ENCODE results near the gene CT47A1. TPM values are rescaled to one million over a fixed set of nuclear protein-coding genes. Genes with fewer than 3 reads are reported as not detected.

The CT47A1 gene
- total RNA-seq = not detected in 2 replicates

GRCh38 chrX:120985660-120986059, at the start of gene CT47A1:
CT47A1 (minus strand) TSS chrX:120985760; CDS start chrX:120985529, 231 bp downstream.

GRCh38 chrX:120956500-120956899, 29.1 kb downstream of the CT47A1 start, which contains the start of gene CT47A7:
CT47A7 (minus strand) TSS chrX:120956600; CDS start chrX:120956345, 255 bp downstream.

Other genes with a start within 250 kb of the CT47A1 start
- gene CT47B1, start 109.9 kb downstream of the CT47A1 start, total RNA-seq = not detected in 2 replicates
- not detected in 2 replicates for gene CT47A11, start 48.6 kb downstream of the CT47A1 start, total RNA-seq
- not detected in 2 replicates for gene CT47A10, start 43.7 kb downstream of the CT47A1 start, total RNA-seq
- gene CT47A9, start 38.9 kb downstream of the CT47A1 start, total RNA-seq = not detected in 2 replicates
- not detected in 2 replicates for gene CT47A8, start 34.0 kb downstream of the CT47A1 start, total RNA-seq
- gene CT47A7, start 29.2 kb downstream of the CT47A1 start, total RNA-seq = not detected in 2 replicates
- gene CT47A6, start 24.3 kb downstream of the CT47A1 start, total RNA-seq = not detected in 2 replicates
- not detected in 2 replicates for gene CT47A5, start 19.4 kb downstream of the CT47A1 start, total RNA-seq
- not detected in 2 replicates for gene CT47A4, start 14.6 kb downstream of the CT47A1 start, total RNA-seq
- gene CT47A3, start 9.7 kb downstream of the CT47A1 start, total RNA-seq = not detected in 2 replicates
- gene CT47A2, start 4.8 kb downstream of the CT47A1 start, total RNA-seq = not detected in 2 replicates
- gene GLUD2, start 61.9 kb upstream of the CT47A1 start, total RNA-seq = 0.15 and 0.34 TPM in 2 replicates

All from bronchus fibroblast of lung (primary cell).